HG03039 (cell line): ENCODE measurements around the gene ARRDC2.
"Not testable (repeated sequence)": the region's sequence is repeated elsewhere in the genome, so short reads cannot be mapped to it uniquely, and the experiment has no call there.

ENCODE experiments used
- ATAC-seq: cut with Tn5 transposase; IDR thresholded peaks from one replicate; pipeline ENCODE4 v1.9.1; 2021; ENCODE audit warnings: mild to moderate bottlenecking, moderate library complexity; ENCODE audit not compliant: unreplicated experiment

Gene ARRDC2

GRCh38 chr19:17989425-17990094 lies 18.4 kb upstream of the ARRDC2 start:
- ATAC-seq: no peak

- no peak for ATAC-seq
These were observed 14.7 kb upstream of the ARRDC2 start for GRCh38 chr19:17993076-17993813.

DNA sequence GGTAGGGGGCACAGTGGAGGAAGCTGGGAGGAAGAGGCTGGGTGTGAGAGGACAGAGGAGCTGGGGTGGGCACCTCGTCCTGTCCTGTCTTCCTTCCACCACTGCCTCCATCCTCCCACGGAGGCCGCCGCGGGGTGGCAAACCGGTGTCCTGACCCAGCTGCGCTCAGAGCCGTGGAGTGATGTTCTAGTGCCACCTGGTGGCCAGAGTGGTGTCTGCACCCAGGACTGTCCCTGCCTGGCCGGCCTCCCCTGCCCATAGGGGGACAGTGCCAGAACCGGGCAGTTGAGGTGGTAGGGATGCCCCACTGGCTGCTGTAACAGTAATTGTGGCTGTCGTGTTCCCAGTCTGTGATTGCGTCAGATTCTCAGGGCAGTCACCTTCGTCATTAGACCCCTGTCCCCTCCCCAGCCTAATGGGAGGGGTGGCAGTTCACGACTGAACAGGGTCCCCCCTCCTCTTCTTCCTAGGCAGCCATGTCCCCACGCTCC lies 11.1 kb upstream of the ARRDC2 start:
- no peak for ATAC-seq

GRCh38 chr19:17997969-17998826 lies 9.8 kb upstream of the ARRDC2 start:
- ATAC-seq: no peak

GRCh38 chr19:17998827-17999150 lies 9.2 kb upstream of the ARRDC2 start:
- ATAC-seq: no peak

DNA sequence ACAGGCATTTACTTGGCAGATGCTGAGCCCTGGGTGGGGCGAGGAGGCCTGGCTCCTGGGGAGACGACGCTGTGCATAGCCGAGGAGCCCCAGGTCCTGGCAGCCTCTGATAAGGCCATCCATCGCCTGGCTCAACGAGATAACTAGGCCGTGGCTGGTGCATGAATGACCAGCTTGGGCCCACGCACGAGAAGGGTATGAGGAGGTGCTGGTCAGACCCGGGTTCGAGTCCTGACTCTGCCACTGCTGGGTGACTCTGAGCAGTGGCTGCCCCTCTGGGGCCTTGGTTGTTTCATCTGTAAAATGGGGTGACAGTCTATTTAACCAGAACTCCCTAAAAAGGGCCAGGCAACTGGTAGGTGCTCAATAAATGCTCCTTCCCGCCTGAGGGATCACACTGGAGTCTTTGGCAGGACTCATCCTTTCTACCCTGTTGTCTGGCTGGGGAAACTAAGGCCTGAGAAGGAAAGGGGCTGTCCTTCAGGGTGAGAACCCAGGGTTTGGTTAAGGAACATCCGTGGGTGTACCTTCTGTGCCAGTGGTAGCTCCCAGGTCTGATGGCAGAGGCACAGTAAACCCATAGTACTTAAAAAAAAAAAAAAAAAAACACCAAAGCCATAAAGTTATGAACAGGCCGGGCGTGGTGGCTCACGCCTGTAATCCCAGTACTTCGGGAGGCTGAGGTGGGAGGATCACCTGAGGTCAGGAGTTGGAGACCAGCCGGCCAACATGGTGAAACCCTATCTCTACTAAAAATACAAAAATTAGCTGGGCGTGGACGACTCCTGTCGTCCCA lies 8.1 kb upstream of the ARRDC2 start:
- no peak for ATAC-seq

DNA sequence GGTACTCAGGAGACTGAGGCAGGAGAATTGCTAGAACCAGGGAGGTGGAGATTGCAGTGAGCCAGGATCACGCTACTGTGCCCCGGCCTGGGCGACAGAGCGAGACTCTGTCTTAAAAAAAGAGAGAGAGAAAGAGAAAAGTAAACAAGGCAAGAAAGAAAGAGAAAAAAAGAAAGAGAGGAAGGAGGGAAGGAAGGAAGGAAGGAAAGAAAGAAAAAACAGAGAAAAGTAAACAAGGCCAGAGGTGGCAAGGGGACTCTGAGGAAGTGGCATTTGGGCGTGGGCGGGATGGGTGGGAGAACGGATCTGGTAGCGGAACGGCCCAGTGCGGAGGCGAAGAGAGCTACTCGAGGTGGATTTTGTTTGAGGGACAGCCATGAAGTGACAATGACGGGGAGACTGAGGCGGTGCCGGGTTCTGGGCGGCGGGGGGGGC lies 7.5 kb upstream of the ARRDC2 start:
- ATAC-seq: no peak

- ATAC-seq: no peak
These were observed 6.8 kb upstream of the ARRDC2 start for GRCh38 chr19:18000915-18001776.

GRCh38 chr19:18001777-18002345 lies 6.1 kb upstream of the ARRDC2 start:
- ATAC-seq: no peak

DNA sequence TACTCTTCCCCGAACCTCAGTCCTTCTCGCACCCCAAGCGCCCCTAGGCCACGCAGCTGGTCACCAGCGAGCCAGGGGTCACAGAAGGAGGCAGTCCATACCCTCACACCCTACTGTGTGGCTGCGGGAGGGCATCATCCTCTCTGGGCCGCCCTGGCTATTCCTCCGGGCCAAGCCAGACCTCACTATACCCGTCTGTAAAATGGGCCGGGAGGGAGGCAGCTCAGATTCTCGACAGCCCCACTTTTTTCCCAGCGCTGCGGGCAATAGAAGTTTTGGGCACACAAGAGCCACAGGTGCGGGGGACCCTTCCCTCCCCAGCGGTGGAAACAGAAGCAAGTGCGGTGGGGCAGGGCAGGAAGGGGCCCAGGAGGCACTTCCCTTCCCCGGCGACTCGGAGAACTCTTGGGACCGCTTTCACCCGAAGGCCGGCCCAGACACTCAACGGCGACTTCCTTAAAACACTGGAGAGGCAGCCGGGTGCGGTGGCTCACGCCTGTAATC lies 5.6 kb upstream of the ARRDC2 start:
- ATAC-seq: no peak

DNA sequence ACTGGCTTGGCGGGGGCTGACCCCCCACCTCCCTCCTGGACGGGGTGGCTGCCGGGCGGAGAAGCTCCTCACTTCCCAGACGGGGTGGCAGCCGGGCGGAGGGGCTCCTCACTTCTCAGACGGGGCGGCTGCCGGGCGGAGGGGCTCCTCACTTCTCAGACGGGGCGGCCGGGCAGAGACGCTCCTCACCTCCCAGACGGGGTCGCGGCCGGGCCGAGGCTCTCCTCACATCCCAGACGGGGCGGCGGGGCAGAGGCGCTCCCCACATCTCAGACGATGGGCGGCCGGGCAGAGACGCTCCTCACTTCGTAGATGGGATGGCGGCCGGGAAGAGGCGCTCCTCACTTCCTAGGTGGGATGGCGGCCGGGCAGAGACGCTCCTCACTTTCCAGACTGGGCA lies 2.2 kb upstream of the ARRDC2 start:
- not testable (repeated sequence) for ATAC-seq

DNA sequence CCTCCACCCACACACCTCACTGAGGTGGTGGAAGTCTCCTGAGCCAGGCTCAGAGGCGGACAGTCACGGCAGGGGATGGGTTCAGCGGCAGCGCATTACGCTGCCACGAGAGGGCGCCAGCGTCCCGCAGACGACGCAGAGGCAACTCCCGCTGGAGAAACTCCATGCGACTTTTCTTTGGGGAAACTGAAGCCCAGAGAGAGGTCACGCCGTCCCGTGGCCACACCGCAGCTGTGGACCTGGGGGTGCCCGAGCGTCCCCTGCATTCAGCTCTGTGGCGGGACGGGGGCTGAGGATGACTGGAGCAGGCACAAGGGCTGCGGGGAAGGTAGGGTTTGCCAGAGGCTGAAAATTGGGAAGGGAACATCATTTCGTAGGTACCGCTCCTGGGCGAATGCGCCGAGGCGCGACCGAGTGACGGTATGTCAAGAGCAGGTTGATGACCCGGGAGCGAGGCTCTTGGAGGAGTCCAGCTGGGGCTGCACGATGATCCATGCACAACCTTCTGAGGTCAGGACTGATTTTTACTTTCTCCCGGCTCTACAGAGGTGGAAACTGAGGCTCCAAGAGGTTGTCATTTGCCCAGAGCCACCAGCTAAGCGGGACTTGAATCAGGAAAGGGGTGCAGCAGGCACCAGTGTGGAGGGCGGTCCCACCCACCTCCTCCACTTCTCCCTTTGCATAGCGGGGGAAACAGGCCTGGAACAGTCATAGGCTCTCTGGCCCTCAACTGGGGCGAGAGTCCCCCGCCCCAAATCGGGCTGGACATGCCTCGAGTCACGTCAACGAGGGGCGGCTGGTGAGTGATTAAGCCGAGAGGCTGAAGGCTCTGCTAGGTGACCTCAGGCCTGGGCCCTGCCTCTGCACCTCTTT lies 690 bp upstream of the ARRDC2 start:
- no peak for ATAC-seq

DNA sequence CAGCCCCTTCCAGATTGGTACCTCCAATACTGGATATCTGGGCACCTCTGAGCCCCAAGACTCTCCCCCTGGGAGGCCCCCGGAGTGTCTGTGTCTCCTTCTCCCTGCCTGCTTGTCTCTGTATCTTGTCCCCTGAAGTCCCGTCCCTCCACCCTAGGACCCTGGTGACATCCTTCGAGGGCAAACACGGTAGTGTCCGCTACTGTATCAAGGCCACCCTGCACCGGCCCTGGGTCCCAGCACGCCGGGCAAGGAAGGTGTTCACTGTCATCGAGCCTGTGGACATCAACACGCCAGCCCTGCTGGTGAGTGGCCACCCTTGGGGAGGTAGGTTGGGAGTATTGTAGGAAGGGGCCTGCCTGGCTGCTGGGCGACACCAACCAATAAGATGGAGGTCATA lies 844 bp downstream of the ARRDC2 start:
- ATAC-seq: no peak

- no peak for ATAC-seq
These were observed 1.6 kb downstream of the ARRDC2 start for GRCh38 chr19:18009412-18010066.

GRCh38 chr19:18010149-18010548 lies 2.2 kb downstream of the ARRDC2 start:
- no peak for ATAC-seq

DNA sequence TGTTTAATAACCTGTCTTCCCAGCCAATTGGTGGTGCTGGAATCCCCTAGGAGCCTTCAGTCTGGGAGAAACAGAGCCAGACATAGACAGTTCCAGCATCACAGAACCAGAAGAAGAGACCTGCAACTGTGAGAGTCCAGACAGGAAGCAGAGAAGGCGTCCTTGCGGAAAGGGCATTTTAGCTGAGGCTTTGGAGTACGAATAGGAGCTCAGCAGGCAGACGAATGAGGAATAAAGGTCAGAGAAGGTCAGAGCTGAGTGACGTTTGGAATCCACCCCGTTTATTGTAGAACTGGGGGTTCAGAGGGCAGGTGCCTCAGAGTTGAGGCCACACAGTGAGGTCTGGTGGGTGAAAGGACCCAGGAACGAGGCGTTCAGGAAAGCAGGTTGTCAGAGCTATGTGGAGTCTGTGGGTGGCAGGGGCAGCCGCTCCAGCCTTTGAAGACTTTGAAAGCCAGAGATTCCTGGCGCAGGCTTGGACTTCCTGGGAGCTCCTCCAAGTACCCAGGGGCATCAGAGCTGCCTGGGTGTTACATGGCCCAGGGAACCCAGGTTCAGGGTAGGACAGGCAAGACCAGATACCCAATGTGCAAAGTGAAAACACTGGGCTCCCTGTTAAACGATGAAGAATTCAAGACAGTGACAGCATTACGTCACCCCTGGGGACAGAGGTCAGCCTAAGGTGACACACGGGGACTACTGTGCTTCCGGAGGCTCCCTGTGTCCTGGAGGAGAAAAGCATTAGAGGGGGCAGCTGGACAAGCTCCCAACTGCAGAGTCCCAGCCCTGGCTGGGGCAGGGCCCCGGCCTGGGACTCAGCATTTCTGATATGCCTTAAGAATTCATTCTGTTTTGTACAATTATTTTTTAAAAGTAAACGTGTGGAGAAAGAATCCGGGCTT lies 5.5 kb downstream of the ARRDC2 start:
- no peak for ATAC-seq

DNA sequence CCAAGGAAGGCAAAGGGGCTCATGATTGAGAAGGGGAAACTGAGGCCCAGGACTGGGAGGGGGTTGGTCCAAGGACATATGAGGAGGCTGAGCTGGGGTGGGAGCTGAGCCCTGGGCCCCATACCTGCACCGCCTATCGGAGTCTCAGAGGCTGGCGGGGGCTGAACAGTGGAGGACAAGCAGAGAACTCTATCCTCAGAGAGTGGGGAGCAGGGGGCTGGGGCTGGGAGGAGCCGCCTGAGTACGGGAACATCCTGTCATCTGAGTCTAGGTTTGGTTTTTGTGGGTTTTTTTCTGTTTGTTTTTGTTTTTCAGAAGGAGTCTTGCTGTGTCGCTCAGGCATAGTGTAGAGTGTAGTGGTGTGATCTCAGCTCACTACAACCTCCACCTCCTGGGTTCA lies 6.2 kb downstream of the ARRDC2 start:
- ATAC-seq: no peak
